T-helper 2 cell (primary cell): Measurements from ENCODE around the gene BTNL9.
"Not testable (repeated sequence)": the region's sequence is repeated elsewhere in the genome, so short reads cannot be mapped to it uniquely, and the experiment has no call there.

ENCODE experiments used
- DNase-seq, 5 experiments: peaks; one replicate each; pipeline versions ENCODE4 v3.0.0 to v3.0.0-alpha.2; 2012 to 2022

The BTNL9 gene

GRCh38 chr5:181043285-181044092, 3.4 kb downstream of the BTNL9 start:
- DNase-seq: no peak

DNA sequence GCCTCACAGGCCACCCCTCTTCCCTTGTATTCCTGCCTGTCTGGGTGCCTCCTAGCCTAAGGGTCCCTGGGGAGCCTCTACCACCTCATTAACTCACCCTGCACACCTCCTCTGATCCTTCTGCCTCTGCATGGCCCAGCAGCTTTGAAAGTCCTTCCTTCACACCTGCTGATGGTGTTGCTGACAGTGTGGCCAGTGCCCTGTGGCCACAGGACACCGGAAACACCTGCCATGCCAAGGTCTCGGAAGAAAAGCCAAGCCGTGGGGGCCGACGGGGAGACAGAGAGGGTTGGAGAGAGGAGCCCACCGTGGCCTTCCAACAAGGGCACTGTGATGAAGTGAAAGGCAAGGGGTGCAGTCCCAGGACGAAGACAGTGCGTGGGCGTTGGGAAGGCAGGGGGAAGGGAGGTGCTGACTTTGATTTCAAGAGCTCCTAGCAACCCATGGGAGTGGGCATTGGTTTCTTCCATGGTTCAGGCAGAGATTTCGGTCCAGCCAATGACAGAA, 4.1 kb downstream of the BTNL9 start:
- DNase-seq: no peak

DNA sequence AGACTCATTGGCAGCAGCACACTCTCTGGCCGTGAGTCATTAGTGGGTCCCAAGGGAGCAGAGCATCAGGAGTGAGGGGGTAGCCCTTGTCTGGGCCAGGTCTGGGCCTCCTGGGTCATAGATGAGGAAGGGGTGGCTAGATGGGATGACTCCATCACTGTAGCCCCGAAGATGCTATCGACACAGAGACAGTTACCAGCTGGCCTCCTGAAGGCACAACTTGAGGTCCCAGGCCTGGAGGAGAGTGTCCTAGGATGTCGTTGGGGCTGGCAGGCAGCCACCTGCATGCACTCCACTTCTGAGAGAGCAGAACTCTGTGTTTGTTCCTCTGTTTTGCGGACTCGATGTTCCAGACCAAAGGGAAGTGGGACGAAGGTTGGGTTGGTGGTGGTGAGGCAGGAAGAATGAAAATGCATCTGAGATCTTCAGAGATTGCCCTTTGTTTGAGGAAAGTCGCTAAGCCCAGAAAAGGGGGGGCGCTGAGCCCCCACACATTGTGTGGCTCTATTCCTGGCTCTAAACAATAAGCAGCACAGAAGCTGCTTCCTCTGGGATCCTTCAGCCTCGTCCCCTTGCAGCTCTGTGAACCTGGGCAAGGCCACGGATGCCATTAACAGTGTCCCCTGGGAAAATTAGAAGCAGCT, 4.7 kb downstream of the BTNL9 start:
- no peak for DNase-seq

DNA sequence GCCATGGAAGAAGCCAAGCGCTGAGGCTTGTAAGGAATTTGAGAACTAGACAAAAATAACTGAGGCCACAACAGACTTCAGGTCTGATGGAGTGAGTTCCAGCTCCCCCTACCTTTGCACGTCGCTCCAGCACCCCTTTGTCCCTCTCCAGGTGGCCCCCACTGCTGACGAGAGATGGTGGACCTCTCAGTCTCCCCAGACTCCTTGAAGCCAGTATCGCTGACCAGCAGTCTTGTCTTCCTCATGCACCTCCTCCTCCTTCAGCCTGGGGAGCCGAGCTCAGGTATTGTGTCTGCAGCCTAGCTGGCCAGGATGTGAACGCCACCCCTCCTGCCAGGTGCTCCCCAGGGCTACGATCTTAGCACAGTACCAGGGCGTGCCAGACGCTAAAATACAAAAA, 5.2 kb downstream of the BTNL9 start:
- no peak for DNase-seq

DNA sequence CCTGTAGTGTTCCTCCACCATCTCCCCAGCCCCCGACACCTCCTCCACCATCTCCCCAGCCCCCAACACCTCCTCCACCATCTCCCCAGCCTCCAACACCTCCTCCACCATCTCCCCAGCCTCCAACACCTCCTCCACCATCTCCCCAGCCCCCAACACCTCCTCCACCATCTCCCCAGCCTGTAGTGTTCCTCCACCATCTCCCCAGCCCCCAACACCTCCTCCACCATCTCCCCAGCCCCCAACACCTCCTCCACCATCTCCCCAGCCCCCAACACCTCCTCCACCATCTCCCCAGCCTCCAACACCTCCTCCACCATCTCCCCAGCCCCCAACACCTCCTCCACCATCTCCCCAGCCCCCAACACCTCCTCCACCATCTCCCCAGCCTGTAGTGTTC, 5.8 kb downstream of the BTNL9 start:
- not testable (repeated sequence) for DNase-seq

GRCh38 chr5:181047288-181047687, 7.2 kb downstream of the BTNL9 start:
- DNase-seq: no peak

DNA sequence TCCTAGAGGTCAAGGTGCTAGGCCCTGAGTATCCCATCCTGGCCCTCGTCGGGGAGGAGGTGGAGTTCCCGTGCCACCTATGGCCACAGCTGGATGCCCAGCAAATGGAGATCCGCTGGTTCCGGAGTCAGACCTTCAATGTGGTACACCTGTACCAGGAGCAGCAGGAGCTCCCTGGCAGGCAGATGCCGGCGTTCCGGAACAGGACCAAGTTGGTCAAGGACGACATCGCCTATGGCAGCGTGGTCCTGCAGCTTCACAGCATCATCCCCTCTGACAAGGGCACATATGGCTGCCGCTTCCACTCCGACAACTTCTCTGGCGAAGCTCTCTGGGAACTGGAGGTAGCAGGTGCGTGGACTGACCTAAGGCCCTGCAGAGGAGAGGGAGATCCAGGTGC, 7.9 kb downstream of the BTNL9 start:
- no peak for DNase-seq

GRCh38 chr5:181050016-181050415, 9.9 kb downstream of the BTNL9 start:
- DNase-seq: no peak

DNA sequence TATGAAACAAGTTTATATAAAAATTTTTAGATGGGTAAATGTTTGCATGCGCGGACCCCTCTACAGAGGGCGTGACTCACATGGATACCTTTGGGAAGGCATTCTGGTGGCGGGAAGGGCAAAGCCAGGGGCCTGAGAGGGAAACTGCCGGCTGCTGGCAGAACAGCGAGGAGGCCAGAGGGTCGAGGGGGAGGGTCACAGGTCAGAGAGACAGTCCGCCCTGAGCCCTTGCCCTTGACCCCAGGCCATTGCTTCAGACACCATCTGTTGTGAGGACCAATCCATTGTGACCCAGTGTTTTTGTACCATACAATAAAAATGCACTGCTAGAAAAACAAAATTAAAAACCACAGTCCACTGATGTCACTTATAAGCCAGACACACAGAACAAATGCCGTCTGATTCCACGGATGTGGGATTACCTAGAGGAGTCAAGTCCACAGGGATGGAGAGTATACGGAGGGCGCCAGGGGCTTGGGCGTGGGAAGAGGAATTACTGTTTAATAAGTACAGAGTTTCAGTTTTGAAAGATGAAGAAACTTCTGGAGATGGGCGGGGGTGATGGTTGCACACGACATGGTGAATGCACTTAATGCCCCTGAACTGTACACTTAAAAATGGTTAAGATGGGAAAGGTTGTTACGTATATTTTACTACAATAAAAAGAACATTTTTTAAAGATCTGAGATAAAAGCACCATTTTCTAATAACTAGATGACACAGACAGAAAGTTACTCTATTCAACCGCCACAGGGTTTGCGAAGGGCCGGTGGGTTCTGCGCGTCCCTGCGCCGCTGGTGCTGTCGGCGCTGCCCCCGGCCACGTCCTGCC, 12.0 kb downstream of the BTNL9 start:
- DNase-seq: no peak

- peak in 1 of 5 experiments; percentile 28 for DNase-seq
Measured at GRCh38 chr5:181052672-181053487, 12.8 kb downstream of the BTNL9 start.

DNA sequence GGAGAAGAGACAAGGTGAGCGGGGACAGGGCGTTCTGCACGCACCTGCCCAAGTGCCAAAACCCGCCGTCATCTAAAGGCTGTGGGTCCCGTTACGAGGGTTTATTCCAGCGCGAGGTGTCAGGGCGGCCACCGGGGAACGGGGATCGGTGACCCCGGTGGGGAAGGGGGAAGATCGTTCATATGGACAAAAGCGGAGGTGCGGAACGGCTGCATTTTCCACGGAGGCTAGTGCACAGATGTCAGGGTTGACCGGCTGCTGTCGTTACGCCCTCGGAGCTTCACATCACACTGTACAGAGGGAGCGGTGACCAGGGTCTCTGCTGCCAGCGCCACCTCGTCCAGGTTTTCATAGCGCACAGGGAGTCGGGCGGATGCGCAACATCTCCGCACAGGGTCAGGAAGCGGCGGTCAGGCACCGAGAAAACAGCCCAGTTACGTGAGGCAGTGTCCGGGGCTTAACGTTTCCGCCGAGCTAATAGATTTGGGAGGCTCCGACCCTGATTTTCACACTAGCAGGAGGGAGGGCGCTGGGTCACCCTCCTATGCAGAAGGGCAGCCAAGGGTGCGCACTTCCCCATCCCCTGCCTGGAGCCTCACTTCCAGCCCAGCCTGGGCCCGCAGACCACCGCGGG, 13.5 kb downstream of the BTNL9 start:
- no peak for DNase-seq

GRCh38 chr5:181054138-181054537, 14.1 kb downstream of the BTNL9 start:
- no peak for DNase-seq

DNA sequence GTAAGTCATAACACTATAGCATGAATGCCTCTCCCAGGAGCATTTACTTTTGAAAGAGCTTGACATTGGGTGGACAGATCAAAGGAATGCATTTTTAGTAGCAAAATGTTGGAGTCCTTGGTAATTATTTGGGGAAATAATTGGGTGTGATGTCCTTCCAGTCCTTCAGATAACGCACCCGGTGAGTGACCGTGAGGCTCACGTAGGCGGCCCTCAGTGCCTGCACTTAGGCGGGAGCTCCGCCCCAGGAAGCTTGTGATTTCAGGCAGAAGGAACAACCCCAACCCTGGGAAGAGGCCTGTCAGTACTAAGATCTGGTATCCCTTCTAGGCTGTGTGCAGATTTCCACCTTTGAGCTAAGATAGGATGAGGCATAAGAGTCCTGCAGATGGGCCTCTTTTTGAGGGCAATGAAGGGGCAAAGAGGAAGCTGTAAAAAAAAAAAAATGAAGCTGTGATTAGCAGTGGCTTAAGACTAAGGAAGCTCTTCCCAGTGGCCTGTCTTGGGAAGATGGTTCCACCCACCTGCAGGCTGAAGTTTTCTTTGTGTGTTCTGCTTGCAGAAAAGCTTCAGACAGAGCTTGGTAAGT, 14.9 kb downstream of the BTNL9 start:
- DNase-seq: no peak

DNA sequence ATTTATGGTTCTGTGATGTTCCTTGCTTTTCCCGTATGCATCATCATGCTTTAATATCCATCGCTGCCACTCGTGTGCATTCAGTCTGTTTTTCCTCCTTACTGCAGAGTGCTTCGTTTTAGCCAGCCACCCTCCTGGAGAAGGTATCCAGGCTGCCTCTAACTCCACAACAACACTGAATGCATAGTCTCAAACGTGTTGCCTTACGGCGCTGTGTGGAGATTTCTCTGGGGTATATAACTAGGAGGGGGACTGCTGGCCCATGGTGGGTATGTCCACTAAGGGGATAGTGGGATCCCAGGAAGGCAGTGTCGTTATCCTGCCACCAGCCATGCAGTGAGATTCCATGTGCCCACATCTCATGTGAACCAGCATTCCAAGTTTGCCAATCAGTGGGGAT, 16.4 kb downstream of the BTNL9 start:
- DNase-seq: no peak

- DNase-seq: no peak
Measured at GRCh38 chr5:181058321-181058720, 18.3 kb downstream of the BTNL9 start.

DNA sequence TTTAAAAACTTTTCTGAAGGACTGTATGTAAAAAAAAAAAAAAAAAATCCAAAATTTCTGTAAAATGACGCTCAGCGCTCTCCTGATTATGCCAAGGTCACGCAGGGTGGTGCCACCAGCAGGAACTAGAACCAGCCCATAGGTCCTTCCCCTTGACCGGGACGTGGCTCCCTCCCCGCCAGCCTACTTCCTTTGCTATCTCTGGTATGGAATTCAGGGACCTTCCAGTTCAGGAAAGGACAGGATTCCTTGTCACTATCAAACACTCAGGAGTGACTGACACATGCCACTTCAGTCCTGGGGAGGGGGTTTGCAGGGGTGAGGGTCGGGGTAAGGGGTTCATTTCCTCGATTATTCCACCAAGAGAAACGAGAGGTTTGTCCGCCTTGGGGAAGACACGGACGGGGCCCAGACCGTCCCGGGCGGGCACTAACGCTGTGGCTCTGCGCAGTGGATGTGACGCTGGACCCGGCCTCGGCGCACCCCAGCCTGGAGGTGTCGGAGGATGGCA, 18.8 kb downstream of the BTNL9 start:
- DNase-seq: no peak

GRCh38 chr5:181059297-181060230, 19.5 kb downstream of the BTNL9 start:
- no peak for DNase-seq

GRCh38 chr5:181060231-181060590, 20.1 kb downstream of the BTNL9 start:
- DNase-seq: no peak

DNA sequence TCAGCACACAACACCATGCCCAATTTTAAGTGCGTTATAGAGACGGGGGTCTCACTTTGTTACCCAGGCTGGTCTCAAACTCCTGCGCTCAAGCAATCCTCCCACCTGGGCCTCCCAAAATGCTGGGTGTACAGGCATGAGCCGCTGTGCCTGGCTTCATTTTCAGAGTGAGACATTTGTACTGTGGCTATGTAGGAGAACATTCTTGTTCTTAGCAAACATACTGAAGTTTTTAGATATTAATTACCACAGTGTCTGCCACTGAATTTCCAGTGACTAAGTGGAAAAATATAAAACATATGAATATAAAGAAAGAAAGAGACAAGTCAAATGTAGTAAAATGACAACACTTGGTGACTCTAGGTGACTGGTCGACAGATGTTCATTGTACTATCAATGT, 20.9 kb downstream of the BTNL9 start:
- DNase-seq: no peak

DNA sequence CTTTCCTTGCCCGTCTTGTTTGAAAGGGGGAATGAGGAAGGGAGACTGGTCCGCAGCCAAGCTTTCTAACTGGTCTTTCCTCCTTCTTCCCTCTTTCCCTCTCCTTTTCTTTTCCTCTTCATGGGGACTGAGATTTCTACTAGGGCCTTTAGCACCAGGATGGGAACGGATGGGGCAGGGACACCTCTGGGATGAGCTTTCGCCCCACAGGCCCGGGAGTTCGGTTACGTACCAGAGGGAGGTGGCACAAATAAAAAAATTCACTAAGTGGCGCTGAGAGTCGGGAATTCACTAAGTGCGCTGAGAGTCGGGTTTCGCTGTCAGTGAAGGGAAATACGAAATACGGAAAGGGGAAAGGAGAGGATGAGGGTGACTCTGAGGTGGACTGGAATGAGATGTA, 21.6 kb downstream of the BTNL9 start:
- no peak for DNase-seq
